SU-DHL-6 (cell line): ENCODE results near the gene TXNRD1.

ENCODE experiments used
- H2AFZ ChIP-seq: fragments of 200-600 bp; sonication (generic); 2 replicates; pipeline ENCODE4 v1.6.1; 2014; ENCODE audit warnings: low read depth, mild to moderate bottlenecking, moderate library complexity, mixed read lengths, antibody characterized with exemption, low read length; ENCODE audit not compliant: severe bottlenecking
- H3F3A ChIP-seq: fragments of 200-600 bp; shearing (Covaris generic); 2 replicates; pipeline ENCODE4 v1.6.0; 2016; ENCODE audit warnings: antibody characterized with exemption, mild to moderate bottlenecking; ENCODE audit not compliant: insufficient read depth
- H3K27ac ChIP-seq: fragments of 200-600 bp; sonication (generic); 2 replicates; pipeline ENCODE4 v1.5.1; 2016; ENCODE audit warnings: low read depth, mild to moderate bottlenecking, low read length, moderate library complexity, mixed read lengths
- H3K27me3 ChIP-seq: fragments of 200-600 bp; sonication (generic), shearing (Covaris generic); 2 replicates; pipeline ENCODE4 v1.6.0; 2014; ENCODE audit warnings: mild to moderate bottlenecking, low read length
- H3K36me3 ChIP-seq: fragments of 200-600 bp; sonication (generic); 2 replicates; pipeline ENCODE4 v1.6.1; 2014; ENCODE audit warnings: mild to moderate bottlenecking, low read length, mixed read lengths
- H3K4me2 ChIP-seq: fragments of 300-600, 200-600 bp; shearing (Covaris generic), sonication (generic); 2 replicates; pipeline ENCODE4 v1.6.0; 2014; ENCODE audit warnings: low read length, low read depth, mild to moderate bottlenecking; ENCODE audit not compliant: poor library complexity, severe bottlenecking
- H3K4me3 ChIP-seq: fragments of 200-600 bp; sonication (generic); 2 replicates; pipeline ENCODE4 v1.5.1; 2014; ENCODE audit warnings: antibody characterized with exemption, low read length, mild to moderate bottlenecking, mixed read lengths; ENCODE audit not compliant: insufficient read depth, poor library complexity, severe bottlenecking
- H3K79me2 ChIP-seq: fragments of 200-600 bp; sonication (generic); 2 replicates; pipeline ENCODE4 v1.6.1; 2014; ENCODE audit warnings: mild to moderate bottlenecking, low read length, moderate library complexity; ENCODE audit not compliant: insufficient read depth
- H3K9ac ChIP-seq: fragments of 200-600 bp; sonication (generic); 2 replicates; pipeline ENCODE4 v1.7.0; 2014; ENCODE audit warnings: mild to moderate bottlenecking, low read length
- H3K9me2 ChIP-seq: fragments of 200-600 bp; sonication (generic); replicated peaks from 2 replicates; pipeline ENCODE4 v1.6.1; 2014; ENCODE audit warnings: low read length; ENCODE audit not compliant: insufficient read depth
- H3K9me3 ChIP-seq: fragments of 200-600 bp; sonication (generic); 2 replicates; pipeline ENCODE4 v1.6.1; 2014; ENCODE audit warnings: low read length, mixed read lengths; ENCODE audit not compliant: insufficient read depth
- H4K20me1 ChIP-seq: fragments of 200-600 bp; sonication (generic); 2 replicates; pipeline ENCODE4 v1.6.1; 2014; ENCODE audit warnings: low read depth, mild to moderate bottlenecking, antibody characterized with exemption, low read length, moderate library complexity, mixed read lengths
- EZH2phosphoT487 ChIP-seq: fragments of 200-600 bp; sonication (generic), shearing (Covaris generic); conservative IDR thresholded peaks from 2 replicates; pipeline ENCODE4 v1.6.1; 2018; ENCODE audit warnings: mild to moderate bottlenecking, antibody characterized with exemption, low read length, moderate library complexity, mixed read lengths
- TF ChIP-seq, protein P1 (sequence below): fragments of 200-600 bp; sonication (generic); IDR thresholded peaks from one replicate; pipeline ENCODE4 v1.5.1; 2017; ENCODE audit warnings: antibody characterized with exemption, mild to moderate bottlenecking, low read length, moderate library complexity; ENCODE audit not compliant: insufficient read depth, poor library complexity, severe bottlenecking

TXNRD1 gene

DNA sequence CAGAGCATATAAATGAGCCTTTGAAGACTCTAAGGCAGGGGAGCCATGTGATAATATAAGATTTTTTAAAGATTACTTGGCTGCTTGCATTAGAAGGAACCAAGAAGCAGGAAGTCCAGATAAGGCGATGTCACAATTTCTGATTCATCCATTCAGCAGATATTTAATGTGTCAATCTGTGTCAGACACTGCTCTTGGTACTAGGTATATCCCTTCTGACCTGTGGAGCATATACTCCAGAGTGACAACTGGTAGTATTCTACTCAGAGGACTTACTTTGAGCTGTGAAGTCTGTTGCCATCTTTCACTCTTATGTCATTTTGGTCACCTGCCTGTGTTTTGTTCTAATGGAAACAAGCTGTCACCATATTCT lies 98.6 kb downstream of the TXNRD1 start:
- peaks cover 13% of the 10 kb centered on the region for H4K20me1 ChIP-seq
- H3K9me3 ChIP-seq: no peaks in the 10 kb centered on the region
- H2AFZ ChIP-seq: no peak overlapping the region
- no peaks in the 10 kb centered on the region for H3K9me2 ChIP-seq
- H3K4me2 ChIP-seq: no peak overlapping the region
- no peak overlapping the region for H3K27ac ChIP-seq
- H3K79me2 ChIP-seq: peaks cover 26% of the 10 kb centered on the region
- H3K27me3 ChIP-seq: no peaks in the 10 kb centered on the region
- TF ChIP-seq, protein P1, sequence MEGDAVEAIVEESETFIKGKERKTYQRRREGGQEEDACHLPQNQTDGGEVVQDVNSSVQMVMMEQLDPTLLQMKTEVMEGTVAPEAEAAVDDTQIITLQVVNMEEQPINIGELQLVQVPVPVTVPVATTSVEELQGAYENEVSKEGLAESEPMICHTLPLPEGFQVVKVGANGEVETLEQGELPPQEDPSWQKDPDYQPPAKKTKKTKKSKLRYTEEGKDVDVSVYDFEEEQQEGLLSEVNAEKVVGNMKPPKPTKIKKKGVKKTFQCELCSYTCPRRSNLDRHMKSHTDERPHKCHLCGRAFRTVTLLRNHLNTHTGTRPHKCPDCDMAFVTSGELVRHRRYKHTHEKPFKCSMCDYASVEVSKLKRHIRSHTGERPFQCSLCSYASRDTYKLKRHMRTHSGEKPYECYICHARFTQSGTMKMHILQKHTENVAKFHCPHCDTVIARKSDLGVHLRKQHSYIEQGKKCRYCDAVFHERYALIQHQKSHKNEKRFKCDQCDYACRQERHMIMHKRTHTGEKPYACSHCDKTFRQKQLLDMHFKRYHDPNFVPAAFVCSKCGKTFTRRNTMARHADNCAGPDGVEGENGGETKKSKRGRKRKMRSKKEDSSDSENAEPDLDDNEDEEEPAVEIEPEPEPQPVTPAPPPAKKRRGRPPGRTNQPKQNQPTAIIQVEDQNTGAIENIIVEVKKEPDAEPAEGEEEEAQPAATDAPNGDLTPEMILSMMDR: no peak
- no peak for TF ChIP-seq EZH2phosphoT487
- H3K4me3 ChIP-seq: no peak overlapping the region
- H3F3A ChIP-seq: no peaks in the 10 kb centered on the region; the same call in 1 of the 2 replicates
- H3K36me3 ChIP-seq: peaks cover 54% of the 10 kb centered on the region; the same call in 1 of the 2 replicates
- H3K9ac ChIP-seq: no peak overlapping the region

DNA sequence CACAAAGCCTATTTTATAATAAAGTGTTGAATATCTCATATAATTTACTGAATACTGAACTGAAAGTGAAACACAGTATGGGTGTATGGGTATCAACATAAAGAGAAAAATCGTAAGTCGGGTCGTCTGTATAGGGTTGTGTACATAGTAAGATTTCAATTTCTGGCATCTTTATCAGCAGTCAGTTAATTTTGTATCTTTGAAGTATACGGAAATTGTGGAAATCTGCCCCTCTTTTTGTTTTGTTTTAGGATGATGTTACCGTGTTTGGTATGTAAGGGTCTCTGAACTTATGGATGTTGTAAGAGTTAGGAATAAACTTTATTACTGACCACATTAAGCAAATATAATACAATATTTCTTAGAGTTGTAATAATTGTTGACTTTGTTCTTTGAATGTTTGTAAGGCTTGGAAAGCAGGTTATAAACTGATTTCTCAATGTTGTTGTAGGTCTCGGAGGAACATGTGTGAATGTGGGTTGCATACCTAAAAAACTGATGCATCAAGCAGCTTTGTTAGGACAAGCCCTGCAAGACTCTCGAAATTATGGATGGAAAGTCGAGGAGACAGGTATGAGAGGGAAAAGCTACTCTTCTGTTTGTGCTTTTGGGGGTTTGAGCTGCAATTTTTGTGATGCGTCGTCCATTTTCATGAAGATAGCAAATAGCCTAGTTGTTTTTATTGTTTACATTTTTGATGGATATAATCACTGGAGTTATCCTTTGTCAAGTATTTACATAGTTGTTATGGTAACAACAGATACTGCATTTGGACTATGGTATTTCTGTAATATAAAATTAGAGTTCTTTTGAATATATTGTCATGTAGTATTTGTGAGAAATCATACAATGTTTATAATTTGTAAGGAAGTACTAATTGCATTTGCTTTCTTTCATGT lies 100.0 kb downstream of the TXNRD1 start:
- TF ChIP-seq EZH2phosphoT487: no peak
- TF ChIP-seq, protein P1: no peak
- Histone ChIP-seq H4K20me1 (peaks cover 5% of the 10 kb centered on the region), H3K36me3 (peaks cover 66% of the 10 kb centered on the region), H3K79me2 (peaks cover 12% of the 10 kb centered on the region), H3K27ac (no peak overlapping the region), H3K4me3 (no peak overlapping the region), H3K9me2 (no peaks in the 10 kb centered on the region), H2AFZ (no peak overlapping the region), H3F3A (no peaks in the 10 kb centered on the region; the same call in 1 of the 2 replicates), H3K27me3 (no peaks in the 10 kb centered on the region), H3K9ac (no peak overlapping the region), H3K4me2 (no peak overlapping the region), H3K9me3 (no peaks in the 10 kb centered on the region)

DNA sequence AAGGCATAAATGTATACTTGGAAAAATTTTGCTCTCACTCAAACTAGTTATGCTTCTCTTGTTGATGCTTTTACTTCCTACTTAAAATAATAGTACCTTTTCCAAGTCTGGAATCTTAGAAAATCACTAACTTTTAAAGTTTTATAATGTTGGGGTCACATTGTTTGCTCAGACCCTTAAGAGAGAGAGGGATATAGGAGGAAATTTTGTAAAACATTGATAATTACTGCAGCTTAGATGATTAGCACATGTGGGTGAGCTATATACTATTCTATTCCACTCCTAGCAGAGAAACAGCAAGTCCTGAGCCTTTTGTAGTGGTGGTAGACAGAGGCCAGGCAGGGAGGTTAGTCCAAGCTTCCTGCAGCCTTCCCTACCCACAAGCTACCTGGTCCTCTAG lies 101.4 kb downstream of the TXNRD1 start:
- H3K4me2 ChIP-seq: no peak overlapping the region
- peaks cover 5% of the 10 kb centered on the region for H3K79me2 ChIP-seq
- H3K27ac ChIP-seq: no peak overlapping the region
- TF ChIP-seq, protein P1: no peak
- no peak for TF ChIP-seq EZH2phosphoT487
- H3K9ac ChIP-seq: no peak overlapping the region
- H2AFZ ChIP-seq: no peak overlapping the region
- no peaks in the 10 kb centered on the region for H3K9me2 ChIP-seq
- no peaks in the 10 kb centered on the region for H4K20me1 ChIP-seq
- peaks cover 71% of the 10 kb centered on the region for H3K36me3 ChIP-seq
- H3K4me3 ChIP-seq: no peak overlapping the region
- H3K27me3 ChIP-seq: no peaks in the 10 kb centered on the region
- H3K9me3 ChIP-seq: no peaks in the 10 kb centered on the region
- no peaks in the 10 kb centered on the region; the same call in 1 of the 2 replicates for H3F3A ChIP-seq
